K562 (cell line): Measurements from ENCODE around the gene PSMB11. TPM values are rescaled to one million over a fixed set of nuclear protein-coding genes. Genes with fewer than 3 reads are reported as not detected.
A peak's percentile ranks its signal among the peaks of the same experiment; 100 is the strongest.

Experiments used
- ATAC-seq: fragments of 200-7000 bp; cut with Tn5 transposase; 3 replicates; pipeline ENCODE4 v1.9.1; 2020; ENCODE audit warnings: moderate library complexity
- BruUV-seq: library from RNA; stranded (reverse); fragments of 400-500 nt; replicated peaks from 2 replicates; lab custom pipeline; 2021; lab: Mats Ljungman, UMichigan
- CTCF ChIA-PET: fragments of 300-600 bp; formaldehyde crosslinking; extraction: SDS; loops from one replicate; lab custom pipeline; 2021; ENCODE audit warnings: low intra/inter-chr PET ratio; lab: Yijun Ruan, JAX
- POLR2A ChIA-PET: fragments of 300-600, 350-650 bp; sonication (Branson Sonifier 250); formaldehyde crosslinking; extraction: SDS; loops from one replicate; lab custom pipeline; 2021; ENCODE audit warnings: antibody characterized with exemption, inconsistent platforms; lab: Yijun Ruan, JAX
- DNase-seq, 4 experiments: peaks; one replicate each; pipeline versions ENCODE4 v3.0.0 to v3.0.0-alpha.2; 2011 to 2018; ENCODE audit warnings: low spot score in 3 of 4, mixed read lengths in 3 of 4; ENCODE audit errors: extremely low read depth in 1 of 4
- FAIRE-seq: peaks from 2 replicates; lab custom pipeline; 2011; peaks lifted over from hg19 to GRCh38; lab: Jason Lieb, UNC
- H2AFZ ChIP-seq: 2 replicates; pipeline ENCODE4 v1.6.0; 2011; ENCODE audit warnings: low read depth, low read length, control low read depth, inconsistent platforms
- H3K27ac ChIP-seq: fragments of 200-600 bp; 3 replicates; pipeline ENCODE4 v1.8.0; 2011; ENCODE audit warnings: low read depth, mild to moderate bottlenecking, control low read depth, inconsistent platforms, low read length, moderate library complexity, mixed read lengths; ENCODE audit errors: extremely low read depth
- H3K27me3 ChIP-seq, 2 experiments: fragments of 300-600 bp in 1 of 2; 2 replicates in 1 of 2; 3 replicates in 1 of 2; pipeline versions ENCODE4 v1.6.0 to v1.8.0; 2011; ENCODE audit warnings: inconsistent platforms in 2 of 2, low read length in 2 of 2, mild to moderate bottlenecking in 1 of 2, mixed read lengths in 1 of 2, moderate library complexity in 1 of 2; ENCODE audit not compliant: control insufficient read depth in 2 of 2, insufficient read depth in 2 of 2
- H3K36me3 ChIP-seq: fragments of 300-600 bp; 3 replicates; pipeline ENCODE4 v1.8.0; 2011; ENCODE audit warnings: mild to moderate bottlenecking, low read length, inconsistent platforms; ENCODE audit not compliant: control insufficient read depth, insufficient read depth
- H3K4me1 ChIP-seq, 2 experiments: fragments of 200-600 bp in 1 of 2; replicated peaks in 1 of 2; 2 replicates in 1 of 2; 3 replicates in 1 of 2; pipeline versions ENCODE4 v1.5.1 to v1.8.0; 2011; ENCODE audit warnings: inconsistent platforms in 2 of 2, low read length in 2 of 2, mild to moderate bottlenecking in 1 of 2, mixed read lengths in 1 of 2, moderate library complexity in 1 of 2; ENCODE audit not compliant: control insufficient read depth in 2 of 2, insufficient read depth in 2 of 2
- H3K4me2 ChIP-seq: 2 replicates; pipeline ENCODE4 v1.6.1; 2011; ENCODE audit warnings: low read length, control low read depth, inconsistent platforms, mixed read lengths; ENCODE audit not compliant: insufficient read depth
- H3K4me3 ChIP-seq: fragments of 200-600 bp; sonication (generic), shearing (Covaris generic); 2 replicates; pipeline ENCODE4 v1.5.1; 2016; ENCODE audit warnings: control low read depth, inconsistent platforms
- H3K79me2 ChIP-seq: fragments of 200-600 bp; 3 replicates; pipeline ENCODE4 v1.8.0; 2011; ENCODE audit warnings: low read length, inconsistent platforms; ENCODE audit not compliant: control insufficient read depth, insufficient read depth
- H3K9ac ChIP-seq, 2 experiments: 2 replicates each; pipeline versions ENCODE4 v1.6.0 to v1.6.1; 2011; ENCODE audit warnings: low read depth in 2 of 2, low read length in 2 of 2, control low read depth in 1 of 2, inconsistent platforms in 1 of 2, mild to moderate bottlenecking in 1 of 2, mixed read lengths in 1 of 2; ENCODE audit not compliant: insufficient read depth in 1 of 2
- H3K9me1 ChIP-seq: one replicate; pipeline ENCODE4 v1.6.0; 2011; ENCODE audit warnings: inconsistent platforms, mild to moderate bottlenecking, low read length, moderate library complexity; ENCODE audit not compliant: control insufficient read depth, insufficient read depth
- H3K9me3 ChIP-seq: replicated peaks from 2 replicates; pipeline ENCODE4 v1.5.1; 2011; ENCODE audit warnings: low read depth, low read length, inconsistent platforms; ENCODE audit not compliant: control insufficient read depth, insufficient read depth
- H4K20me1 ChIP-seq: replicated peaks from 2 replicates; pipeline ENCODE4 v1.6.1; 2011; ENCODE audit warnings: low read length, inconsistent platforms, mixed read lengths; ENCODE audit not compliant: control insufficient read depth, insufficient read depth
- STAT5A ChIP-seq: IDR thresholded peaks from 2 replicates; pipeline ENCODE4 v1.6.1; 2012; ENCODE audit warnings: low read length, inconsistent platforms, borderline replicate concordance
- ZBTB33 ChIP-seq: sonication (generic); formaldehyde crosslinking; IDR thresholded peaks from 2 replicates; pipeline ENCODE4 v1.8.1; 2023; ENCODE audit warnings: mild to moderate bottlenecking, missing genetic modification reagents
- WGBS: fragments of 100-300 bp; shearing (Covaris generic); methylation state at CpG from one replicate; pipeline ENCODE4 v1.1.6; 2016; ENCODE audit warnings: low coverage, mixed read lengths; ENCODE audit not compliant: insufficient coverage; ENCODE audit errors: missing lambda C conversion rate; 5-methylcytosine and 5-hydroxymethylcytosine counted together
- in situ Hi-C: fragments of 300-500 bp; cut with MboI; formaldehyde crosslinking; loops from 4 replicates; pipeline ENCODE4 v1.15.0; 2018; ENCODE audit warnings: inconsistent platforms, mixed read lengths
- intact Hi-C: fragments of 100-400 bp; cut with micrococcal nuclease; formaldehyde crosslinking; loops from 2 replicates; pipeline ENCODE4 v1.14.2; 2022
- polyA plus RNA-seq, 8 experiments: library from polyadenylated mRNA; depleted of rRNA in 4 of 8; stranded (reverse) in 5 of 8; unstranded in 3 of 8; fragments of >200 nt; fragmentation: Nextera tagmentation in 2 of 8; fragmentation: Illumina TruSeq in 1 of 8; extraction: Ambion mirVana in 2 of 8; extraction: Trizol in 1 of 8; gene quantifications; 2 replicates each; pipeline versions ENCODE4 v1.2.1 to v1.2.3, GENCODE V29; 2011 to 2014; ENCODE audit warnings: inconsistent platforms in 1 of 8, missing spikeins in 1 of 8
- total RNA-seq, 7 experiments: library from RNA; depleted of rRNA in 6 of 7; stranded (reverse); fragments of >200 nt in 6 of 7; fragmentation: Illumina TruSeq in 2 of 7; extraction: Trizol in 2 of 7; gene quantifications; 2 replicates each; pipeline versions ENCODE4 v1.2.1 to v1.2.3, GENCODE V29; 2011 to 2021; ENCODE audit warnings: low replicate concordance in 1 of 7

The PSMB11 gene
- total and polyA plus RNA-seq, 9 of the 15 experiments (the other 6 are each of a cell fraction or from before 2014, with no cell fraction given) = not detected

GRCh38 chr14:23047751-23048693, 6.0 kb downstream of the PSMB11 start:
- Histone ChIP-seq H3K9me1 (no peaks in the 10 kb centered on the region), H3K79me2 (no peaks in the 10 kb centered on the region), H4K20me1 (no peaks in the 10 kb centered on the region), H3K4me3 (no peak overlapping the region), H3K9ac (0 out of 4 replicates have a peak overlapping the region, but pooled peaks of 1 of the 2 experiments have one; percentile 15), H3K27me3 (no peaks in the 10 kb centered on the region), H2AFZ (no peak overlapping the region), H3K4me1 (peaks cover 15 to 30% of the 10 kb centered on the region in 2 experiments), H3K27ac (no peak overlapping the region), H3K4me2 (no peak overlapping the region), H3K9me3 (no peaks in the 10 kb centered on the region), H3K36me3 (peaks cover 3% of the 10 kb centered on the region; the same call in 1 of the 3 replicates)
- TF ChIP-seq ZBTB33 (CRISPR knock-in tag) = peak; percentile 55
- no peak for TF ChIP-seq STAT5A
- no peak for ATAC-seq
- FAIRE-seq = peak; percentile 55
- in situ Hi-C loops (no loop called here), intact Hi-C loops (no loop called here)
- POLR2A ChIA-PET = interaction anchor here (1.0 kb wide), 1 partner anchor 41 kb away, joined by 6 read pairs; no protein-coding TSS in a partner anchor
- CTCF ChIA-PET = interaction anchor here (0.9 kb wide), 1 partner anchor 62 kb away, joined by 3 read pairs; no protein-coding TSS in a partner anchor
- BruUV-seq = no TSS peak
- no peak for DNase-seq
- 93% methylated on average over 28 of the region's 85 CpGs for WGBS
